Body of pancreas (tissue), 4 donors: Measurements from ENCODE around the gene FRMPD4. TPM values are rescaled to one million over a fixed set of nuclear protein-coding genes. Genes with fewer than 3 reads are reported as not detected.

Experiments
- ATAC-seq: fragments of 150-250 bp; one replicate; pipeline ENCODE4 v1.9.1; 2016
- DNase-seq, 4 donors: peaks; one replicate each; pipeline ENCODE4 v3.0.0-alpha.2; 2019
- H3K27ac ChIP-seq, 4 donors: fragments of 200-600 bp; sonication (generic); 1 replicate in 3 of 4; 2 replicates in 1 of 4; pipeline versions ENCODE4 v1.5.1 to v1.6.1; 2016 to 2019; ENCODE audit warnings: mild to moderate bottlenecking in 1 of 4, mixed read lengths in 1 of 4, moderate library complexity in 1 of 4
- H3K27me3 ChIP-seq, 2 donors: fragments of 200-600 bp; sonication (generic); one replicate each; pipeline ENCODE4 v1.6.0; 2016; ENCODE audit warnings: mild to moderate bottlenecking in 1 of 2
- H3K36me3 ChIP-seq, 2 donors: fragments of 200-600 bp; sonication (generic); replicated peaks in 1 of 2; 2 replicates each; pipeline ENCODE4 v1.5.1; 2016; ENCODE audit warnings: low read depth in 2 of 2; ENCODE audit not compliant: insufficient read depth in 1 of 2
- H3K4me1 ChIP-seq: fragments of 200-600 bp; sonication (generic); one replicate; pipeline ENCODE4 v1.6.0; 2016
- H3K4me3 ChIP-seq, 2 donors: fragments of 200-600 bp; sonication (generic); 1 replicate in 1 of 2; 2 replicates in 1 of 2; pipeline ENCODE4 v1.5.1; 2016 to 2019
- H3K9me3 ChIP-seq, 3 donors: fragments of 200-600 bp; sonication (generic); 1 replicate in 2 of 3; 2 replicates in 1 of 3; pipeline ENCODE4 v1.5.1; 2016
- POLR2A ChIP-seq, 3 donors: fragments of 450-650 bp; IDR thresholded peaks; one replicate each; pipeline ENCODE4 v1.6.1; 2016; ENCODE audit warnings: antibody characterized with exemption in 3 of 3, mild to moderate bottlenecking in 2 of 3
- WGBS, 2 donors: methylation state at CpG; one replicate each; pipeline ENCODE4 v1.1.5; 2017; 5-methylcytosine and 5-hydroxymethylcytosine counted together
- intact Hi-C: fragments of 100-400 bp; cut with DNase I; formaldehyde crosslinking; loops from one replicate; pipeline ENCODE4 v1.15.1; 2023
- total RNA-seq, 2 donors: library from RNA; depleted of rRNA; stranded (reverse); fragments of >200 nt; gene quantifications; one replicate each; pipeline ENCODE4 v1.1.0, GENCODE V29; 2016
- TF ChIP-seq, protein P1 (sequence below), 7 experiments: fragments of 450-650 bp in 4 of 7; fragments of 200-600 bp in 3 of 7; sonication (generic) in 3 of 7; IDR thresholded peaks; one replicate each; pipeline ENCODE4 v1.5.1; 2016 to 2019; ENCODE audit warnings: antibody characterized with exemption in 7 of 7

Gene FRMPD4
- total RNA-seq, 2 donors from 2014 or later = 0.26 TPM; not detected in 1

DNA sequence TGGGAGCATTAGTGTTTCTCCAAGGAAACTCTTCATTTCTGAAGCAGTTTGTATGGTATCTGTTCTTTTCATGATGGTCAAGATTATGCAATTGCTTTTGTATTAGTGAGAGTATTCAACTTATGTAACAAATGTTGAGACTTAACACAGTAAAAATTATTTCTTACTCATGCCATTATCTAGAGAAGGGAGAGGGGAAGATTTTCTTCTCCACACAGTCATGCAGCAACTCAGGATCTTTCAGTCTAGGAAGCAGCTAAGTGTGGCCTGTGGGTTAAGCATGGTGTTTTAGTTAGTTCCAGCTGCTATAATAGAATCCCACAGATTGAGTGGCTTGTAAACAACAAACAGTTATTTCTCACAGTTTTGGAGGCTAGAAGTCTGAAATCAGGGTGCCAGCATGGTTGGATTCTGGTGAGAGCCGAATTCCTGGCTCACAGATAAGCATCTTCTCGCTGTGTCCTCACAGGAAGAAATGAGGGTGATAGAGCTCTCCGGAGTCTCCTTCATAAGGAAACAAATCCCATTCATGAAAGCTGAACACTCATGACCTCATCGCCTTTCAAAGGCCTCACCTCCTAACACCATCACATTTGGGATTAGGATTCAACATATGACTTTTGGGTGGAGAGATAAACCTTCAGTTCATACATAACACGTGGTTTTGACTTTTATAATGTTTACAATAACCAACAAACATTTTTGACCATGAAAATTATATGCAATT lies 101.2 kb downstream of the FRMPD4 start:
- TF ChIP-seq, protein P1, sequence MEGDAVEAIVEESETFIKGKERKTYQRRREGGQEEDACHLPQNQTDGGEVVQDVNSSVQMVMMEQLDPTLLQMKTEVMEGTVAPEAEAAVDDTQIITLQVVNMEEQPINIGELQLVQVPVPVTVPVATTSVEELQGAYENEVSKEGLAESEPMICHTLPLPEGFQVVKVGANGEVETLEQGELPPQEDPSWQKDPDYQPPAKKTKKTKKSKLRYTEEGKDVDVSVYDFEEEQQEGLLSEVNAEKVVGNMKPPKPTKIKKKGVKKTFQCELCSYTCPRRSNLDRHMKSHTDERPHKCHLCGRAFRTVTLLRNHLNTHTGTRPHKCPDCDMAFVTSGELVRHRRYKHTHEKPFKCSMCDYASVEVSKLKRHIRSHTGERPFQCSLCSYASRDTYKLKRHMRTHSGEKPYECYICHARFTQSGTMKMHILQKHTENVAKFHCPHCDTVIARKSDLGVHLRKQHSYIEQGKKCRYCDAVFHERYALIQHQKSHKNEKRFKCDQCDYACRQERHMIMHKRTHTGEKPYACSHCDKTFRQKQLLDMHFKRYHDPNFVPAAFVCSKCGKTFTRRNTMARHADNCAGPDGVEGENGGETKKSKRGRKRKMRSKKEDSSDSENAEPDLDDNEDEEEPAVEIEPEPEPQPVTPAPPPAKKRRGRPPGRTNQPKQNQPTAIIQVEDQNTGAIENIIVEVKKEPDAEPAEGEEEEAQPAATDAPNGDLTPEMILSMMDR (IDR thresholded peaks at IDR 0.05) = no peak
- TF ChIP-seq POLR2A (IDR thresholded peaks at IDR 0.05) = no peak
- H3K36me3 ChIP-seq = no peaks in the 10 kb centered on the region
- WGBS, 2 donors = 54 to 66% methylated on average over 2 to 5 of the region's 5 CpGs
- H3K4me1 ChIP-seq = no peaks in the 10 kb centered on the region
- intact Hi-C loops = no loop called here
- DNase-seq = no peak
- H3K27ac ChIP-seq = no peak overlapping the region
- no peaks in the 10 kb centered on the region for H3K9me3 ChIP-seq
- no peak overlapping the region for H3K4me3 ChIP-seq
- H3K27me3 ChIP-seq = no peaks in the 10 kb centered on the region
- no peak for ATAC-seq

DNA sequence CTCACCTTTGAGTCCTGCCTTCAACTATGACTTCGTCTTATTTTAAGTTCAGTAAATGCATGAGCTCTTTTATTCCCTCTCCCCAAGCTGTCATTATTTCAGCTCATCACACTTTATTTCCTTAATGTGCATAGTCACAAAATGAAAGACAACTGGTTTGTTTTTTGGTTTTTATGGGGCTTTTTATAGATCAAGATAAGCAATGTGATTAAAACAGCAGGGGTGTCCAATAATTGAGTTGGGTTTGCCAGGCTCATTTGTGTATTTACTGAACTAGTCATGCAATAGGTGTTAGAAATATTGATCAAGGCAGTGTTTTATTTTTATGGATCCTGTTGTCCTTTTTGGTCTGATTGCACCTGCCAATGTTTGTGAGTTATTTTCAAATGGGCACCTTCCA lies 102.2 kb downstream of the FRMPD4 start:
- intact Hi-C loops = no loop called here
- H3K36me3 ChIP-seq = no peaks in the 10 kb centered on the region
- no peaks in the 10 kb centered on the region for H3K27me3 ChIP-seq
- DNase-seq (no peak), ATAC-seq (no peak)
- H3K27ac ChIP-seq = no peak overlapping the region
- H3K4me3 ChIP-seq = no peak overlapping the region
- H3K4me1 ChIP-seq = no peaks in the 10 kb centered on the region
- no peak for TF ChIP-seq POLR2A (IDR thresholded peaks at IDR 0.05)
- TF ChIP-seq, protein P1 (IDR thresholded peaks at IDR 0.05) = no peak
- no peaks in the 10 kb centered on the region for H3K9me3 ChIP-seq
- 80 to 85% methylated on average over 1 of the region's 1 CpG for WGBS, 2 donors

DNA sequence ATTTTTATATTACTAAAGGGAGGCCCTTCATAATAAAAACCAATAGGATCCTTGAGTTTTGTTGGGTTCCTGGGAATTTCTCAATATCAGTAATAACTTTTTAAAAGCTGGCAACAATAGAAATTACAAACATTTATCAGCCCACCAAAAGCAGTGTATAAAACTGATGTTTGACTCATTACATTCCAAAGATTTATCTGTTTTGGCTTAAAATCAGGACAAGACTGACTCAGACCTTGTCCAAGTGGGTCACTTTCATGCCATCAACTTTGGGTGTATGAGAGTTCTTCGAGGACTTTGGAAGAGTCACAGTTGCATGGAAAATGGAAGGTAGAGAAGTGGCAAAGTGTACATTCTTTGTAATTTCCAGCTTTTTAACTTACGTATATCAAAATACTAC lies 102.8 kb downstream of the FRMPD4 start:
- Histone ChIP-seq H3K27ac (no peak overlapping the region), H3K27me3 (no peaks in the 10 kb centered on the region), H3K4me3 (no peak overlapping the region), H3K4me1 (no peaks in the 10 kb centered on the region), H3K36me3 (no peaks in the 10 kb centered on the region), H3K9me3 (no peaks in the 10 kb centered on the region)
- ATAC-seq = no peak
- intact Hi-C loops = no loop called here
- WGBS, 2 donors = 68 to 84% methylated on average over 2 of the region's 2 CpGs
- no peak for TF ChIP-seq POLR2A (IDR thresholded peaks at IDR 0.05)
- TF ChIP-seq, protein P1 (IDR thresholded peaks at IDR 0.05) = no peak
- DNase-seq = no peak

DNA sequence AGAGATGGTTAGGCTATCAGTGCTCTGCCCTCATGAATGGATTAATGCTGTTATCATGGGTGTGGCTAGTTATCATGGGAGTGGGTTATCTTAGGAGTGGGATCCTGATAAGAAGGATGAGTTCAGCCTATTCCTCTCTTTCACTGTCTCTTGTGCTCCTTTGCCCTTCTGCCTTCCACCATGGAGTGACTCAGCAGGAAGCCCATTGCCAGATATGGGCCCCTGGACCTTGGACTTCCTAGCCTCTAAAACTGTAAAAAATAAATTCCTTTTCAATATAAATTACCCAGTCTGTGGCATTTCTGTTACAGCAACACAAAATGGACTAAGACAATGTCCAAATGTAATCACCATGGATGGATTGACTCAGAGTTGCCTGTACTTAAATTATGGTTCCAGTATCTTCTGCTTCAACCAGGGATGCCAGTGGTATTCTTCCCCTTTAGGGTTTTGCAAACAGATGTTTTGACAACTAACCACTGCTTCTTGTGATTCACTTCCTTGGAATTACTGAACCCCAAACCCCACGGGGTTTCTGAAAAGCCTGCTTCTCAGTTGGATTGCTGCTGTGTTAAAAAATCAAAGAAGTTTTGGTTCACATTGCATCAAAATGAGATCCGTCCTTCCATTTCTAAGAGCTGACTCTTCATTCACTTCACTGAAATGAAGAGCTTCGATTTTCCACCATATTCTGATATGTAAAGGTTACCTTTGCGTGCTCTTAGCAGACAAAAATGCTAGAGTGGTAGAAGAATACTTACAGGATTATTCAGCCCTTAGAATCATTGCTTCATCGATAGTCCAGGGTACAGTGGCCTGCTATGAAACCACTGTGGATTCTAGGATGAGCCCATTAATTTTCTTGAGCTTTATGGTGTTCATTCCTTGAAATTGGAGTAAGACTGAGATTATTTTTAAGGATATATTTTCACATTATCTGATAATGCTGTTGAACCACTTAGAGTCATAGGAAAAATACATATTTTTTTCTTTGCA lies 107.7 kb downstream of the FRMPD4 start:
- WGBS, 2 donors = 58 to 67% methylated on average over 5 of the region's 5 CpGs
- no peaks in the 10 kb centered on the region for H3K4me1 ChIP-seq
- DNase-seq (no peak), ATAC-seq (no peak)
- H3K27ac ChIP-seq = no peak overlapping the region
- H3K4me3 ChIP-seq = no peak overlapping the region
- no peak for TF ChIP-seq POLR2A (IDR thresholded peaks at IDR 0.05)
- H3K36me3 ChIP-seq = no peaks in the 10 kb centered on the region
- intact Hi-C loops = no loop called here
- H3K9me3 ChIP-seq = no peaks in the 10 kb centered on the region
- no peaks in the 10 kb centered on the region for H3K27me3 ChIP-seq

DNA sequence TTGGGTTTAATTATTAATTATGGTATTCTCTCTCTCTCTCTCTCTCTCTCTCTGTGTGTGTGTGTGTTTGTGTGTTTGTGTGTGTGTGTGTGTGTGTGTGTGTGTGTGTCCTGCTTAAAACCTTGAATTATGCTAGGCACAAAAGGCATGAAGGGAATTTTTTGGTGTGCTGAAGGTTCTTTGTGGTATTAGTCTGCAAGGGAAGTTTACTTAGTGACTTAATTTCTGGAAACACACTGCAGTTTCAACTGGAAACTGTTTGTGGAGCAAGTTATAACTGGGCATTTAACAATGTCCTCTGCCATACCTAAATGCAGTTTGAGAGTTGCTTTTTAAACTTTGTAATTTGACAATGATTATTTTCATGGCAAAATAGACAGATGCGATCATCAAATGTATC lies 111.7 kb downstream of the FRMPD4 start:
- no peak for DNase-seq
- ATAC-seq = no peak
- no peaks in the 10 kb centered on the region for H3K36me3 ChIP-seq
- H3K4me1 ChIP-seq = no peaks in the 10 kb centered on the region
- H3K27ac ChIP-seq = no peak overlapping the region
- H3K27me3 ChIP-seq = no peaks in the 10 kb centered on the region
- TF ChIP-seq, protein P1 (IDR thresholded peaks at IDR 0.05) = no peak
- TF ChIP-seq POLR2A (IDR thresholded peaks at IDR 0.05) = no peak
- H3K4me3 ChIP-seq = no peak overlapping the region
- 79 to 81% methylated on average over 1 of the region's 1 CpG for WGBS, 2 donors
- H3K9me3 ChIP-seq = no peaks in the 10 kb centered on the region
- intact Hi-C loops = no loop called here
